Measurements from ENCODE around the gene CHD9. TPM values are rescaled to one million over a fixed set of nuclear protein-coding genes. Genes with fewer than 3 reads are reported as not detected.

The CHD9 gene
- total RNA-seq, 4 donors from 2014 or later, result 97.2 to 141 (median 108) TPM

GRCh38 chr16:53081686-53082407, 27.1 kb downstream of the CHD9 start:
- Histone ChIP-seq H3K4me3 (replicated peaks in 1 of 3) (no peak overlapping the region), H3K9me3 (no peaks in the 10 kb centered on the region), H3K4me1 (peaks cover 20 to 63% of the 10 kb centered on the region in 2 donors), H3K27me3 (no peaks in the 10 kb centered on the region), H3K27ac (no peak overlapping the region), H3K36me3 (no peaks in the 10 kb centered on the region)
- 96% methylated on average over 3 of the region's 3 CpGs for WGBS, 2 donors
- TF ChIP-seq CTCF (IDR thresholded peaks at IDR 0.05) (no peak), POLR2A (IDR thresholded peaks at IDR 0.05) (no peak)
- intact Hi-C loops (cut with DNase I), result no loop called here
- DNase-seq, result no peak

DNA sequence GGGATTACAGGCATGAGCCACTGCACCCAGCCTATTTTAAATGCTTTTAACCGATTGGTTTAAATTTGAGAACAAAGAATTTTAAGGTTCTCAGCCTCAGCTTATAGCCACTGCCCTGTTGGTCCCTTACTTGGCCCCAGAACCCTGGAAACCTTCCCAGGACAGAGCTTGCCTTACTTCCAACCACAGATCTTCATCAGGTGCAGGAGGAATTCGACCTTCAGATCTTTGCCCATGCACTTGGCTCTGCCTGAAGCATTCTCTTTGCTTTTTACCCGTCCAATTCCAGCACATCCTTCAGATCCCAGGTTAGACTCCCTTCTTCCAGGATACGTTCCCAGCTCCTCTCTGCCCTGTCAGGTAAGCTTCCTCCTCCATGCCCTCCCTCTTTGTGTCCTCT, 27.7 kb downstream of the CHD9 start:
- Histone ChIP-seq H3K4me1 (peaks cover 20 to 67% of the 10 kb centered on the region in 2 donors), H3K4me3 (replicated peaks in 1 of 3) (no peak overlapping the region), H3K9me3 (no peaks in the 10 kb centered on the region), H3K36me3 (no peaks in the 10 kb centered on the region), H3K27me3 (no peaks in the 10 kb centered on the region), H3K27ac (no peak overlapping the region)
- TF ChIP-seq POLR2A (IDR thresholded peaks at IDR 0.05) (no peak), CTCF (IDR thresholded peaks at IDR 0.05) (no peak)
- 88 to 90% methylated on average over 4 of the region's 4 CpGs for WGBS, 2 donors
- DNase-seq, result no peak
- intact Hi-C loops (cut with DNase I), result no loop called here

DNA sequence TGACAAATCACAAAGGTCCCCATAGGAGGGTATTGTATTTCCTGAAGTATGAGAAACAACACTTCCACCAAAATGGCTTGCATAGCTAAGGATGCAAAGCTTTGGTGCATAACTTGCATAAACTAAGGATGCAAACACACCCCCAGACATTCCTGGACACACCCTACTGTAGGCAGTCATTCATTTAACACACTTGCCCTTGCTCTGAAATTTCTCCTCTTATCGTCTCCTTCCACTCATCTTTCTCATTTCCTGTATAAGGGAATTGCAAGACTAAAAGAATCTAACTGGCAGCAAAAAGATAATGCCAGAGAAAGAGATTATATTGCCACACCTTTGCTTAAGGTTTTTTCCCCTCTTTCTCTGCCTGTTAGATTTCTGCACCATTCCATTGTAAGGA, 28.3 kb downstream of the CHD9 start:
- Histone ChIP-seq H3K4me3 (replicated peaks in 1 of 3) (no peak overlapping the region), H3K4me1 (peaks cover 20 to 67% of the 10 kb centered on the region in 2 donors), H3K27me3 (no peaks in the 10 kb centered on the region), H3K36me3 (no peaks in the 10 kb centered on the region), H3K9me3 (no peaks in the 10 kb centered on the region), H3K27ac (no peak overlapping the region)
- no peak for TF ChIP-seq CTCF (IDR thresholded peaks at IDR 0.05)
- TF ChIP-seq POLR2A (IDR thresholded peaks at IDR 0.05), result no peak
- intact Hi-C loops (cut with DNase I), result no loop called here
- WGBS, 2 donors, result 80 to 94% methylated on average over 1 of the region's 1 CpG
- DNase-seq, result no peak

- 72 to 87% methylated on average over 4 of the region's 4 CpGs for WGBS, 2 donors
- Histone ChIP-seq H3K4me3 (replicated peaks in 1 of 3) (no peak overlapping the region), H3K4me1 (peaks cover 20 to 60% of the 10 kb centered on the region in 2 donors), H3K27ac (peak overlapping the region in 2 of 3 donors; percentile 49 to 52), H3K36me3 (no peaks in the 10 kb centered on the region), H3K27me3 (no peaks in the 10 kb centered on the region), H3K9me3 (no peaks in the 10 kb centered on the region)
- intact Hi-C loops (cut with DNase I), result no loop called here
- DNase-seq, result peak in 1 of 2 donors; percentile 29
- TF ChIP-seq CTCF (IDR thresholded peaks at IDR 0.05) (no peak), POLR2A (IDR thresholded peaks at IDR 0.05) (no peak)
These were observed 29.4 kb downstream of the CHD9 start for GRCh38 chr16:53084141-53084541.

DNA sequence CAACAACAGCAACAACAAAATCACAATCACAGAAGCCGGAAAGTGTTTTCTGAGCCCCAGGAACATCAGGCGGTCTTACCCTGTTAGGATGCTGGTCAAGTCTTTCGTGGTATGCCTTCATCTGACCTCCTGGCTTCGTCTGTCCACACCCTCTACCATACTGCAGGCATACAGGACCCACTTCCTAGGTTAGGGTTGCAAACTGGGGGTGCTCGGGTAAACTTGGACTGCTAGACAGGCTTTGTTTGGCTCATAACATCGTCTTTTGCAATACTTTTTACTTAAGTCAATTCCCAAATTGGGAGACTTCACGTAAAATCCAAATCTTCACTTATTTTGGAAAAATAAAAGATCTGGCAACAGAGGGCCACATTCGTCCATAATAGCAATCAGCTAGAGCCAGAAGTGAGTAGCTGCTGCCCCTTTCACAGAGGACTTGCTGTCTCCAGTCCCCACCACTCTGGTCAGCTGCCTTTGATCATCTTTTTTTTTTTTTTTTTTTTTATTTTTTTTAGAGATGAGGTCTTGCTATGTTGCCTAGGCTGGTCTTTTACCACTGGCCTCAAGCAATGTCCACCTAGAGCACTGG, 30.0 kb downstream of the CHD9 start:
- peaks cover 24 to 60% of the 10 kb centered on the region in 2 donors for H3K4me1 ChIP-seq
- no peak overlapping the region for H3K4me3 ChIP-seq (replicated peaks in 1 of 3)
- no peaks in the 10 kb centered on the region for H3K9me3 ChIP-seq
- no peaks in the 10 kb centered on the region for H3K36me3 ChIP-seq
- TF ChIP-seq POLR2A (IDR thresholded peaks at IDR 0.05), result no peak
- no peak for TF ChIP-seq CTCF (IDR thresholded peaks at IDR 0.05)
- no peaks in the 10 kb centered on the region for H3K27me3 ChIP-seq
- intact Hi-C loops (cut with DNase I), result no loop called here
- H3K27ac ChIP-seq, result peak overlapping the region; percentile 0 to 75 (median 52)
- DNase-seq, result no peak
- WGBS, 2 donors, result 86 to 93% methylated on average over 8 of the region's 8 CpGs

All from thyroid gland (tissue), 4 donors.